Transverse colon (tissue), 3 donors: ENCODE measurements around the gene MAGEA2.
"Not testable (repeated sequence)": the region's sequence is repeated elsewhere in the genome, so short reads cannot be mapped to it uniquely, and the experiment has no call there.

Experiments used
- EP300 ChIP-seq: sonication (generic); formaldehyde crosslinking; IDR thresholded peaks from one replicate; pipeline ENCODE4 v1.6.1; 2017; ENCODE audit warnings: antibody characterized with exemption, low read depth
- TF ChIP-seq, protein P1 (sequence below), 5 experiments: fragments of 200-600 bp in 3 of 5; fragments of 450-650 bp in 2 of 5; sonication (generic) in 3 of 5; IDR thresholded peaks; 1 replicate in 2 of 5; 2 replicates in 3 of 5; pipeline ENCODE4 v1.5.1; 2016 to 2017; ENCODE audit warnings: antibody characterized with exemption in 5 of 5, inconsistent platforms in 3 of 5, mild to moderate bottlenecking in 2 of 5, moderate library complexity in 1 of 5

DNA sequence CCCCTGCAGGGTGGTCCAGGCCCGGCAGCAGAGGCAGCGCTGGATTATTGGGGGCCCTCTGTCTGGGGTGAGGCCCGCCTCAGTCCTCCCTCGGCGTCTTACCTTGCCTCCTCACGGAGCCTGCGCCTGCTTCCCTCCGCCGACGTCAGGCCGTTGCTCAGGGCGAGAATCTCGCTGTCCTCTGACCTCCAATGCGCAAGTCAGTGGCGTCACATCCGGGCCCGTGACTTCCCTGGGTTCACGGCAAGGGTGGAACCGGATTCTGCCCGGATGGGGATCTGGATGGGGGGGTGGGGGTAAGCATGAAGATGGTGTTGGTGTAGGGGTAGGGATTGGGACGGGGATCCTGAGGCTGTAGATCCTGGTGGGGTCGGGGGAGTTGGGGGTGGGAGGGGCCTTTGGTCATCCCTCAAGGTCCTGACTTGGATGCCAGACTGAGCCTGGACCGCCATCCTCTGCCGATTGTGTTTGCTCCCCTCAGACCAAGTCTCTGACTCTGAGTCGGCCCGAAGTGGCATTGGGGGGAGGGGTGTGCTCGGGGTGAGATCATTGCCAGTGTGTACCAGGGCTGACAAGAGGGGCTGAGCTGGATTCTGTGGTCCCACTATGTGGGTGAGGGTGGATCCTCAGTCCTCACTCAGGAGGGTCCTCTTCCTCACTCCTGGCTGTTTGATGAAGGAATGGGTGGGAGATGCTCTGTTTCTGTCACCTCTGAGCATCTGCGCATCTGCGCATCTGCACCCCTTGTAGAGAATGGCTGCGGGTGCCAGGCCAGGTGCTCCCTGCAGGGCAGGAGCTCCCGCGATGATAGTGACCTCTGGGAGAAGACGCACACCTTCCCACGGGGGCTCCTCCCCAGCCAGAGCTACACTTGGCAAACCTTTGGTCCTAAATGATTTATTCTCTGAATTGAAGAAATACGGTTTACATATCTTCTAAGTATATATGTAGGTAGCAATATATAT, at the start of gene MAGEA2:
- TF ChIP-seq, protein P1, sequence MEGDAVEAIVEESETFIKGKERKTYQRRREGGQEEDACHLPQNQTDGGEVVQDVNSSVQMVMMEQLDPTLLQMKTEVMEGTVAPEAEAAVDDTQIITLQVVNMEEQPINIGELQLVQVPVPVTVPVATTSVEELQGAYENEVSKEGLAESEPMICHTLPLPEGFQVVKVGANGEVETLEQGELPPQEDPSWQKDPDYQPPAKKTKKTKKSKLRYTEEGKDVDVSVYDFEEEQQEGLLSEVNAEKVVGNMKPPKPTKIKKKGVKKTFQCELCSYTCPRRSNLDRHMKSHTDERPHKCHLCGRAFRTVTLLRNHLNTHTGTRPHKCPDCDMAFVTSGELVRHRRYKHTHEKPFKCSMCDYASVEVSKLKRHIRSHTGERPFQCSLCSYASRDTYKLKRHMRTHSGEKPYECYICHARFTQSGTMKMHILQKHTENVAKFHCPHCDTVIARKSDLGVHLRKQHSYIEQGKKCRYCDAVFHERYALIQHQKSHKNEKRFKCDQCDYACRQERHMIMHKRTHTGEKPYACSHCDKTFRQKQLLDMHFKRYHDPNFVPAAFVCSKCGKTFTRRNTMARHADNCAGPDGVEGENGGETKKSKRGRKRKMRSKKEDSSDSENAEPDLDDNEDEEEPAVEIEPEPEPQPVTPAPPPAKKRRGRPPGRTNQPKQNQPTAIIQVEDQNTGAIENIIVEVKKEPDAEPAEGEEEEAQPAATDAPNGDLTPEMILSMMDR (IDR thresholded peaks at IDR 0.05) = not testable (repeated sequence)
- not testable (repeated sequence) for TF ChIP-seq EP300
